HG02610 (cell line): ENCODE measurements around the gene PEX14.

Source experiments
- ATAC-seq: cut with Tn5 transposase; IDR thresholded peaks from one replicate; pipeline ENCODE4 v1.9.1; 2021; ENCODE audit warnings: mild to moderate bottlenecking, moderate library complexity; ENCODE audit not compliant: unreplicated experiment

PEX14 gene

DNA sequence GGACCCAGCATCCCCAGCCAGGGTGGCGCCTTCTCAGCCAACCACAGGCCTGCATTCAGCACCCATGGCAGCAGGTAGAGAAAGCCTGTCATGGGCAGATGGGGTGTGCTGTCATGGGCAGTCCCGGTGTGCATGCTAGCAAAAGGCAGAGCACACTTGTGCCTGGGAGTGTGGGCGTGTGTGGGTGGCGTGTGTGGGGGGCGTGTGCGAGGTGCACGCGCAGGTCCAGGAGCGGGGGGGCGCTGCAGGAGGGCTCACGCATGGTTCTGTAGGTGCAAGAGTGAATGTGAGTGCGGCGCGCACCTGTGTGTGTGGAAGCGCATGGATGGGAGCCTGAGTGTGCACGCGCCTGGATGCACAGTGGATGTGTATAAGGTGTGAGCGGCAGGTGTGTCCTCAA, 184.5 kb downstream of the PEX14 start:
- no peak for ATAC-seq

DNA sequence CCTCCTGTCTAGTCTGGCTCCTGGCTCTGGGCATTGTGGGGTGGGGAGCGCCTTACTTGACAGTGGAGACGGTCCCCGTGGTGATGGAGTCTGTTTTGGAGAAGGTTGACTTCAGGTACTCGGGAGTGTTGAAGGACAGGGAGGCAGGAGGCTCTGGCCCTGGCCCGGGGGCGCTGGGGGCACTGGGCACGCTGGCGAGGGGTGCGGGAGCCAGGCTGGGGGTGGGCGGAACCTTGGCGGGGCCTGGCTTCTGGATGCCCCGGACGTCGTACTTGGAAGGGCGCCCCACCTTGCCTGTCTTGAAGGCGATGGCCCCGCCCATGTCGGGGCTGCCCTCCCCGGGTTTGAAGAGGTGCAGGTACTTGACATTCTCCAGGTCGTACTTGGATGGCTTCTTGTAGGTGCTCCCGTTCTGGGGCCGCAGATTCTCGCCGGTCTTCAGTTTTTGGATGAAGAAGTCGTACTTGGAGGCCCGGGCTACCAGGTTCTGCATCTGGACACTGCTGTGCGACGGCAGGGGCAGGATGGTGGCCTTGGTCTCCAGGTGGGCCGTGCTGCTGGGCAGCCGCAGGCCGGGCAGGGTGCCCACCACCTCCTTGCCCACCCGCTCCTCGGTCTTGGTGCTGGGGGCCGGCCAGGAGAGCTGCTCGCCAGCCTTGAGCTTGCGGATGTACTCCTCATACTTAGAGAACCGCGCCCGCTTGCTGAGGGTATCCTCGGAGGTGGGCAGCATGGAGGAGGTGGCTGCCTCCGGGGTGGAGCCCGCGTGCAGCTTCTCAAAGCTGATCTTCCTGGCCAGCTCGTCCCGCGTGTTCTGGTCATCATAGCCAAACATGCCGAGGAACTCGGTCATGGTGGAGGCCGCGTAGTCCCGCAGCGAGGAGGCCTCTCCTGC, 185.1 kb downstream of the PEX14 start:
- ATAC-seq, result no peak

DNA sequence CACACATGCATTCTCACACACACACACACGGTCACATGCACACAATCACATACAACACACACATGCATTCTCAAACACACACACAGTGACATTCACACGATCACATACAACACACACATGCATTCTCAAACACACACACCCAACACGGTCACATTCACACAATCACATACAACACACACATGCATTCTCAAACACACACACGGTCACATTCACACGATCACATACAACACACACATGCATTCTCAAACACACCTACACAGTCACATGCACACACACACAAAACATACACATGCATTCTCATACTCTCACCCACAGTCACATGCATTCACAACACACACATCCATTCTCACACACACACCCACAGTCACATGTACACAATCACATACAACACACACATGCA, 186.7 kb downstream of the PEX14 start:
- no peak for ATAC-seq

DNA sequence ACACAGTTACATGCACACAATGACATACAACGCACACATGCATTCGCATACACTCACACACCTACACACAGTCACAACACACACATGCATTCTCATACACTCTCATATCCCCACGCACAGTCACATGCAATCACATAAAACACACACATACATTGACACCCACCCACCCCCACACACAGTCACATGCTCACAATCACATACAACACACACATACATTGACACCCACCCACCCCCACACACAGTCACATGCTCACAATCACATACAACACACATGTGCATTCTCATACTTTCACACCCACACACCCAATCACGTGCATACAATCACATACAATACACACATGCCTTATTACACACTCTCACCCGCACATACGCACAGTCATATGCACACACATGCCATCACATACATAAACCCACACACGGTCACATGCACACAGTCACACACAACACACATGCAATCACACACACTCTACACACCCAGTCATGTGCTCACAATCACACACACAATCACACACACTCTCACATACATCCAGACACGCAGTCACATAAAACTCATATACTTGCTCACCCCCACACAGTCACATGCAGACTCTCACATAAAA, 187.4 kb downstream of the PEX14 start:
- no peak for ATAC-seq

DNA sequence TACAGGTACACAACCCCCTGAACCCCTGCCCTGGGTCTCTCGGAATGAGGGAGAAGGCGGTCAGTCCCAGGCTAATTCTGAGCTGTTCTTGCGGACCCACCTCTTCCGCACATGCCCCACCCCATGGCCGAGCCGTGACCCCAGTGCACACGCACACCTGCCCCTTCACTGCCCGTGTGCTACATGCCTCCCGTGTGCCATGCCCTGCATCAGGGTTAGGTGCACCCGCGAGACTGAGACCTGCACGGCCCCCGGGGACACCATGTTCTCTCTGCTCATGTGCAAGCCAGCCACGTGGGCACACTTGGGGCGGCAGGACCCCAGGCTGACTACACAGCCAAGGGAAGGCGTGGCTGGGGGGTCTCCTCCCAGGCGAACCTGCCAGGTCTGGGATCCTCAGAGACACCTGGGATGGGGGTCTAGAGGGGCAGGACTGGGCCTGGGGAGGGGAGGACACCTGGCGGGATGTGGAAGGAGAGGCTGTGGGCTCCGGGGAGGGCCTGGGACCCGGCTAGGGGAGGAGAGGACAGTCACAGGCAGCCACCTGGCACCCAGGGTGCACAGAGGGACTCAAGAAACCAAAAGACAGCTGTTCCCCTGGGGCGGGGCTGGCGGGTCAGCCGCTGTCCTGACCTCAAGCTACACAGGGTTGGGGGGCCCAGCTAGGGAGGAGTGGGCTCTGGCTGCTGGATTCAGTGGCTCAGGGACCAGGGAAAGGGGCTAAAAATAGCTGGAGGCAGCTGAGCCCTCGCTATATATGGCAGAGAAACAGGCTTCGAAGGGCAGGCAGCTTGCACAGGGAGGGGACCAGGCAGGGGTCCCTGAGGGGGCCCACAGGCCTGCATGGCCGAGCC, 188.3 kb downstream of the PEX14 start:
- no peak for ATAC-seq

DNA sequence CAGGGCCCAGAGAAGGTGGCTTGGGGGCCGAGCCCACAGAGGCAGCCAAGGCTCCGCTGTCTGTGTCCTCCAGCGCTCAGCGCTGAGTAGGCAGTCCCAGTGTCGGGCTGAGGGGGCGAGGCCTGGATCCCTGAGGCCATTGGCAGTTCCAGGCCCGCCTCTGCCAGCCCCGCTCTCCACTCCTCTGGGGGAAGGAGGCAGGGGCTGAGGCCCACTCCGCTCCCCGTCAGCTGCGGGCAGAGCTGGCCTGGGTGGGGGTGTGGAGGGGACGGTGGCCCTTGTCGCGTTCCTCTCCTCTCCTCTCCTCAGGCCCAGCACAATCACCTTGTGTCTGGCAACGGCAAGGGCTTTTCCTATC, 188.9 kb downstream of the PEX14 start:
- no peak for ATAC-seq

DNA sequence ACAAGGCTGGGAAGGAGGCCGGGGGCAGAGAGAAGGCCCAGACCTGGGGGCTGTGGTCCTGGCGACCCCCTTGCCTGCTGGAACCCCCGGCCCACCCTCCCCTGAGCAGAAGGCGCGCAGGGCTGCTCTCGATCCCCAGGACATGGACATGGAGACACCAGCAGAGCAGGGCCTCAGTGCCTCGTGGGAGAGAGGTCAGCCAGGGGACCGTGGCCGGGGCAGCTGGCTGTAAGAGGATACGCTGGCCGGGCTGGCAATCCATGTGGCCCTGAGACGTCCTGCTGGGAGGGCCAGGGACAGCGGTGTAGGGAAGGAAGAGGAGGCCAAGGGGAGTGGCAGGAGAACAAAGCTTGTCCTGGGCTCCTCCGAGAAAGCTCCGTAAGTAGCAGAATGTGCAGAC, 189.5 kb downstream of the PEX14 start:
- no peak for ATAC-seq

DNA sequence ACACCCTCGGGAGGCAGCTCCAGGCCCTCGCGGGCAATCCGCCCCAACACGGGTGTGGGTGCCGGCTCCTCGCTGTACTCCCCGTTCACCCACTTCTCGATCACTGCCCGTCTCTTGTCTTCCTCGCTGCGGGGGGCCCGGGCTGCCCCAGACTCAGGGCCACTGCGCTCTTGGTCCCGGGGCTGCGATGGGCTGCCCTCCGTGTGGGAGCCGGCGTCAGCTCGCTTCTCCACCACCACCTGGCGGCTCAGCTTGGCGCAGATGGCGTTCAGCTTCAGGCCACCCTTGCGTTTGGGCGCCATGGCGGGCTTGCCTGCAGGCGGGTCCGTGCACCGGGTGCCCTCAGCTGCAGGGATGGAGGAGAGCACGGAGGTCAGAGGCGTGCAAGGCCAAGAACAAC, 190.5 kb downstream of the PEX14 start:
- ATAC-seq, result no peak

DNA sequence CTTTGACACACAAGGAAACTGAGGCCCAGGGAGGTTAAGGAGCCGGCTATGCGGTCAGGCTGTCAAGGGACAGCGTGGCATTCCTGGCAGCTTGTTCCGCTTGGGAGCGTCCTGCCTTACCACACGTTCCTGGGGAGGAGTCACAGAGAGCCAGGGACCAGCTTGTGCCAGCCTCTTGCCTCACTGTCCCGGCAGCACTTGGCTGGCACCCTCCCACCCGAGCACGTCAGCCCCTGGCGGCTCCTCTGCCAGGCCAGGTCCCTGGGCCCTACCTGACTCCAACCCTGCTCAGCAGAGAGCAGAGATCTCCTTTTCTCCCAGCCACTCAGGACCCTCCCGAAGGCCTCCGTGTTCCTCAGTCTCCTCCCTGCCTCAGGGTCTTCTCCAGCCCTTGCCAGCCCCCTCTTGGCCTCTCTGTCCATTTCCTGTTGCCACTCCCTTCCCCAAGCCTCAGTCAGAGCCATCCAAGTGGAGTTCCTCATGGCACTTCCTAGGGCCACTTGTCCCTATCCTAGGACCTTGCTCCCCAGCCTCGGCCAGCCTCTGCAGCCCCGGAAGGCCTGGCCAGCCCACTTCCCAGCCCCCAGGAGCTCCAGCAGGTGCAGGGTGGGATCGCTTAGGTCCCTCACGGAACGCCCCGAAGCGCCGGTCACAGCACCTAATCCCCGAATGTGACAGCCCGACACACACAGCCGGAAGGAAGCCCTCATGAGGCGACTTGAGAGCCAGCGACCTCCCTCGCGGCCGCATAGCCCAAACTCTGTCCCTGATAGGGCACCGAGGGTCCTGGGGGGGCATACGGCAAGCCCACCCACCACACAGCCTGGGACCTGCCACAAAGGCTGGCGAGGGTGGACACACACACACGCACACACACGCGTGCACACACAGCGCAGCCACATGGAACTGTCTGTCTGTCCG, 191.4 kb downstream of the PEX14 start:
- no peak for ATAC-seq

DNA sequence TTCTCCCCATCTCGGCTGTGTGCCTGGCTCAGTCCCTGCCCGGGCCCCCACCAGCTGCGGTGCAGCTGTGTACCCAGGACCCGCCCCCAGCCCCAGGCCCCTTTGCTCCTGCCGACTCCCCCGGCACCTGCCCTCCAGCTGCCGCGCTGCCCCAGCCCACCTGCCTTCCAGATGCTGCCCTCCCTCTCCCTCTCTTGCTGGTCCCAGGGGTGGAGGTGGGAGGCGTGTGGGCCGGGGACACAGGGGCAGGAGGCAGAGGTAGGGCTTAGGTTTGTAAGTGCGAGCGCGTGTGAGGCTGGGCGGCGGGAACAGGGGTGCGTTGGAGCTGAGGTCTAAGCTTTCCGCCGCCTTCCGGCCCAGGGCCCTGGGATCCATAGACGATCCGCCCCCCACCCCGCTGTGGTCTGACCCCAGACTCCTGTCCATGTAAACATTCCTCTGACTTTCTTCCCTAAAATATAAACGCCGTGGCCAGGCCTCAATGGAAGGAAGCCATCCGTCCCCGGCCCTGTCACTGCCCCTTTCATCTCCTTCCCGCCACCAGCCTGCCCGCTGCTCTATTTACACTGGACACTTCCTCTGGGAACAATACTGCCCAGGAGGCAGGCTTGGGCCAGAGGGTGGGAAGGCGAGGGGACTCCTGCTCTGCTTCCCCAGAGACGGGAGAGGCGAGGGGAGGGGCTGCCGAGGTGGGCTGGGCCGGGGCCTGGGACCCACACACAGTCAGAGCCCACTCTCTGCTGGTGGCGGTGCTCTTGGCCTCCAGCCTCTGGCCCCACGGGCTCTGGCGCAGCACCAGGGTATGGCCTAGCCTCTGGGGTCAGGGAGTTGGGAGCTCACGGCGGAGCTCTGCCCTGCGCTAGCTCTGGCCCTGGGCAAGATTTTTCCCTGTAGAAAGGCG, 193.4 kb downstream of the PEX14 start:
- ATAC-seq, result no peak

DNA sequence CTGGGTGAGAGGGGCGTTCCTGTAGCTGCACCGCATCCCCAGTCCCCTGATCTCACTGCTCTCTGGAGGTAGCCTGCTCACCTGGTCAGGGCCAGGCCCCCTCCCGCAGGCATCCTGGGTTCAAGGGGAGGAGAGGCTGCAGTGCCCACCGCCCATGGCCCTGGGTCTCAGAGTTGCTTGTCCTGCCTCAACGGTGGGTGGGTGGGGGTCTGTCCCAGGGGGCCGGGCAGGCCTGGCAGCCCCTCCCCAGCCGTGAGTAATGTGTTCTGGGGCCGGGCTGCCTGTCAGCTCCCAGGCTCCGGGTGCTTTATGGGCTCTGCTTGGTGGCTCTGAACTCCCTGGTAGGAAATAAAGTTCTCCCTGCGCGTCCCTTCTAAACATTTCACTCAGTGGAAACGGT, 194.8 kb downstream of the PEX14 start:
- ATAC-seq, result no peak

DNA sequence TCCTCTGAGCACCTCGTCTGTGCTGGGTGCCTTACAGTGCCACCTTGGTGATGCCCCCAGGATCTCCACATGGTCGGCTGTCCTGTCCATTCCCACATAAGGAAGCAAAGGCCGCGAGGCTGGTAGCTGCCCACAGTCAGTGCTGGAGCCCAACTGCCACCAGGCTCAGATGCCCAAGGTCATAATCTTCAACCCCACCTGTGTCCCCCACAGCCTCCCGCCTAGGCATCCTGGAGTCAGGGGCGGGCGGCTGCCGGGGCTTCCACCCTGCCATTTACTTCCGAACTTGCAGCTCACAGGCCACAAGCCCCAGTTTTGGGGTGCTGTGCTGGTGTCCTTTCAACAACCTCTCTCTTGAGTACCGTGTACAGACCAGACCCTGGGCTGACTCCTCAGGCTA, 195.4 kb downstream of the PEX14 start:
- no peak for ATAC-seq

DNA sequence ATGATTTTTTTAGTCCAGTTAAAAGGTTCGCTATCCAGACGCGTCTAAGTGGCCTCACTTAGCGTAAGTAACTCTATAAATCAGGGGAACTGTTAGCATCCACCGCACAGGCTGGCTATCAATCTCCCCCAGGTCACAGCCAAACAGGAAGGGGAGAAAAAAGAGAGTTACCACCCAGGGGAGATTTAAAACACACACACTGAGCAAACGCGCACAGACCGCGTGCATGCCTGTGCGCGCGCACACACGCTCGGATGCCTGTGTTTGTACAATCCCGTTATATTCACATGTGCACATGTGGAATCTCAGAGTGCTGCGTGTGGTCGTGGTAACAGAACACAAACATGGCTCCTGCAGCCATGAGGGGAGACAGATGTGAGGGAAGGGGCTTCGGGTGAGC, 196.3 kb downstream of the PEX14 start:
- ATAC-seq, result no peak

DNA sequence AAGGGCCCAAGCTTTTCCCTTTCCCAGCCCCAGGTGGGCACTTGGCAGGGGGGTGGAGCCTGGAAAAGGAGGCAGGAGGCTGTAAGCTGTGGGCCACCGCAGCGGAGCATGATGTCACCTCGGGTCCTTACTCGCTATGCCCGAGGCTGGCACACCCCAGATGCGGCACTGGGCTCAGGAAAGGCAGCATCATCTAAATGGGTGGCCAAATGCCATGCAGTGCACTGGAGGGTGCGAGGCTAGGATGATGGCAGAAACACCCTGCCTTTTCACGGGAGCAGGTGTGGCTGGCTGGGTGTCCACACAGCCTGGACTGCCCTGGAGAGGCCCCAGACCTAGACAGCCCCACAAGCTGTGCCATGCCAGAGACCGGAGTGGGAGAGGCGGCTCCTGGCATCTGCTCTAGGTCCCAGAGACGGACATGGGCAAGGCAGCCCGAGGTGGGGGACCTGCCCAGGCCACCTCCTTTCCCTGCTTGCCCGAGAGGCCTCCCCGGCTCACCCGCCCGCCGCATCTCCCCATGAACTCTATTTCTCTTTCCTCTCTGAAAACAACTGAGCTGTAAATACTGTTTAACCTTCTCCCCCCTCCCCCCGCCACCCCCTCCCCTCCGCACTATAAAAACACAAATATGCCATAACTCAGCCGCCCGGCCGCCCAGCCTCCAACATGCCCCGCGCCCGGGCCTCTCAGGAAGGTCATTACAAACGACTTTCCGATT, 197.0 kb downstream of the PEX14 start:
- no peak for ATAC-seq

DNA sequence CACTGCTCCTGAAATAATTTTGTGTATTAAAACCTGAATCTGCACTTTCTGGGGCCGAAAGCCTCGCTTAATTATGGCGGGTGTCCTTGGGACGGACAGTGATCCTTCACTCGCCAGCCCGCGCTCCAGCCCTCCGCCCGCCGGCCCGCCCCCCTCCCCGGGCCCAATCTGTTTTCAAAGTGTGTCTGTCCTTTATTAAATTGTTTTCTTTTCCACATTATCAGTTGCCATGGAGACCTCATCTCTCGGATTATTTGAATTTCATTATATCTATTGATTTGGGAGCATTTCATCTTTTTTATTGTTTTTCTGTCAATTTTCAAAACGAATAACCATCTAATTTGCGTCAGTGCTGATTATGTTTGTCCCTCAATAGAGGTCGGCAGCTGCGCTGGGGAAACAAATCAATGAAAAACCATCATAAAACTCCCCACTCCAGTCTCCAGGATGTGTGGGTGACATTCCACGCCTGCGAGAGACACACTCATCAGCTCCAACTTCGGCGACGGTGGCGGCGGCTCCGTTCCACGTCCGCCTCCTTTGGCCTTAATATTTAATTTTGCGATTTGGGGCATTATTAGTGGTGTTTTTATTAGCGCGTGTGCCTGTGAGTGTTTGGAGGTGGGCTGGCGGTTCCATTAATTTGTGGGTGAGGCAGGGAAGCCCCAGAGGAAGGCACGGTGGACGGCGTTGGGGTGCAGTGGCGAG, 197.7 kb downstream of the PEX14 start:
- no peak for ATAC-seq

DNA sequence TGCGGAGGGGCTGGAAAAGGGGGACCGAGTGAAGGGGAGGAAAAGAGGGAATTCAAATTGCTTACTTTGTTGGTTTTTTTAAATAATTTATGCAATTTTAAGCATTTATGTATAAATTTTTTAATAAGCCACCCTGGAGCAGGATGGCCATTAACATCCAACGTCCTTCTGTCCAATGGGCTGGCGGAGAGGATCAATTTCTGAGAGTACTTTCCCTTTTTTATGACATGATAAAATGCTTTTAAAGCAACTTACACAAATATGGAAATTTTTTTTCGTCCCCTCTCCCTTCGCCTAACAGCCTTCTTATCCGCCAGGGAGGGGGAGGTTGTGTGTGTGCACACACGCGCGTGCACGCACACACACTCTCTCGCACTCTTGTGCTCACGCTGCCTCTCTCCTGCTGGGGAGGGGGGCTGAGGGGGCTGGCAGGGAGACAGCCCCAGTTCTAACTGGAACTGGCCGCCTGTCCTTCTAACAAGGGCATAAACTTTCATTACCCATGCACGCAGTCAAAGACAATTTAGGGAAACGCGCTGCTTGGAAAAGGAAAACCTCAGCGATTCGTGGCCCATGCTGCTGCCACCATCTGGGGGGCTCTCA, 198.5 kb downstream of the PEX14 start:
- ATAC-seq, result no peak

DNA sequence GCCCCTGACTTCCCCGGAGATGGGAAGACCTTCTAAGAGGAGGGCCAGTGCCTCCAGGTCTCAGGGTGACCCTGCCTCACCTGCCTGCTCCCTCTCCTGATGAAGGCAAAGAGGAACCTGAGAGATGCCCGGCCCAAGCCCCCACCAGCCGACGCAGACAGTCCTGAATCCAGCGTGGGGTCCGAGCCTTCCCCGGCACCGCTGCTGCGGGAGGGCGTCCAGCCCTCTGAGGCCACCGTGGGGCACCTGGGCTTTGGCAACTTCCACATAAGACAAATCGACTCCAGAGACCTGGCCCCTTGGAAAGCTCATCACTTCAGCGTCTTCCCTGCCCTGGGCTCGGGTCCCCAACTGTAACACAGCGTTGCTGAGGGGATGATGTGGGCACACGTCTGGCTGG, 199.5 kb downstream of the PEX14 start:
- no peak for ATAC-seq
